Stimulated activated CD4-positive, alpha-beta T cell treated with anti-CD3 and anti-CD28 coated beads, Interleukin-4, amount 100 ng/mL, for 4 hours (primary cell): ENCODE measurements around the gene FAM25A.
"Not testable (repeated sequence)": the region's sequence is repeated elsewhere in the genome, so short reads cannot be mapped to it uniquely, and the experiment has no call there.

Source experiments
- DNase-seq, 2 experiments: peaks; one replicate each; pipeline ENCODE4 v3.0.0-alpha.2; 2020

FAM25A gene

DNA sequence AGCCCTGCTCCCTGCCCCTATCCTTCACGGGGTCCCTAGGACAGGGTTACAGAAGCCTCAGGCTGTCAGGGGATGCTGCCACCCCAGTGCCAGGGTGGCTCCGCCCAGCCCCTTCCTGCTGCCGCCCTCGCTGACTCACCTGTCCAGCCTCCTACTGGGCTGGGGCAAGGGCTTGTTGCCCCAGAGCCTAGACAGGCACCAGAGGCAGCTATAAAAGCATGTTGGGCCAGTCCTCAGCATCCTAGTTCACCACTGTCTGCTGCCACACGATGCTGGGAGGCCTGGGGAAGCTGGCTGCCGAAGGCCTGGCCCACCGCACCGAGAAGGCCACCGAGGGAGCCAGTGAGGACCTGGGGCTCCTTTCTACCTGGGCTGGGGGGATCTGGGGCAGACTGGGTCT is at the start of gene FAM25A:
FAM25A (plus strand) TSS at position 239 of the 400 bp plus-strand sequence; CDS start at position 270, 31 bp downstream.
- not testable (repeated sequence) for DNase-seq

GRCh38 chr10:86970982-86971231 is 49.2 kb upstream of the FAM25A start:
- DNase-seq = no peak

DNA sequence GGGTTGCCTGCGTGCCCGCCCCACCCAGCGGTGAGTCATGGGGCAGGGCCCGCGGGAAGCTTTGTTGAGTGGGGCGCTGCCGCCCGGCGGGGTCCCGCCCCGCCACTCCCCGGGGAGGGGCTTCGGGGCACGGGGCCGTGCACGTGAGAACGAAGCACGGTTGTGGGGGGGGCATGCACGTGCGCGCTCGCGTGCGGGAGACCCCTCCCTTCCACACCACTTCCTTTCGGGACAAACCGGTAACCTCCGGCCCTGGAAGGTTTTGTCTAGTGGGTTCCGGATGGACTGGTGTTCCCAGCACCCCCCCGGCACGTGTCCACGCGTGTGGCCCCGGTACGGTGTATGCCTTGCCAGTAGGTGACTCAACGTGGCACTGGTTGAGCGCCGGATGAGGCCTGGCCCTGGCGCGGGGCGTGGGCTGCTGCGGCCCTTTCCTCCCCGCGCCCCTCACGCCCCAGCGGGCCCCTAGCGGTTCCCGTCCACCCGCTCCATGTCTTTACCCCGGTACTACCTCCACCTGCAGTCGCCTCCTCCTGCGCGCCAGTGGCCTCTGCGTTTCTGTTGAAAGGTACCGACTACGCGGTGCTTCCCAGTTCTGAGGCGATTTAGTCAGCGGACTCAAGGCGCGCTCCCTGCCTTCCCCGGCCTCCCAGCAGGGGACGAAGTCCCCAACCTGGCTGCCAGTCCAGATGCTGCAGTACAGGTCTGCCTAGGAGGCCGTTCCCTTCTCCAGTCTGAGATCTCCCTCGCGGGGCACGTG is 48.7 kb upstream of the FAM25A start:
- DNase-seq = peak; percentile 88 to 89

DNA sequence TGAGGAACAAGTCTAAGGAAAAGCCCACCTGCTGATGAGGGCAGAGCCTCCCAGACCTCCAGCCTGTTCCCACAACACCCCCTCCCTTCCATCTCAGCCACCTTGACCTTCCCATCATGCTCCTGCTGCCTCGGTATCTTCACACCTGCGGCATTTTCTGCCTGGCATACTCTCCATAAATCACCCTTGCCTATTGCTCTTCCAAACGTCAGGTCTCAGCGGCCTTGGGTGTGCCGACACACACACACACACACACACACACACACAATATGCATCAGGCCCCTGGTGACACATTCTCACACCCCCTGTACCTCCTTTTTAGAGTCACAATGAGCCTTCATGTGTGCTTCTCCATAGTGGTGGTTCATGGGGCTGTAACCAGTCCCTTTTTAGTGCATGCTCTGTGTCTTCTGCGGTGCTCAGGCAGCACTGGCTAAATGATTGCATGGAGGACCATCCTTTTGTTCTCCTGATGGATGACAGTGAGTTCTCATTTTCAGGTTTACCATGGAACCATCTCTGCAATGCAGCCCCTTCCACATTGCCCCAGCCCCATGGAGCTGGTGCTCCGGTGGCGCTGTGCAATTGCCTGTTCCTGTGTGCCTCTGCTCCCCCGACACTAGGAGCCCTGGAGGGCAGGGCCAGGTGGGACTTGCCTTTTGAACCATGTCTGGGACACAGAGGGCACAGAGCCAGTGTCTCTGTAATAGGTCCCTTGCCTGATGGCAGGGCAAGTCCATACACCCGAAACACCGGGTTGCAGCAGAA is 47.3 kb upstream of the FAM25A start:
- no peak for DNase-seq

DNA sequence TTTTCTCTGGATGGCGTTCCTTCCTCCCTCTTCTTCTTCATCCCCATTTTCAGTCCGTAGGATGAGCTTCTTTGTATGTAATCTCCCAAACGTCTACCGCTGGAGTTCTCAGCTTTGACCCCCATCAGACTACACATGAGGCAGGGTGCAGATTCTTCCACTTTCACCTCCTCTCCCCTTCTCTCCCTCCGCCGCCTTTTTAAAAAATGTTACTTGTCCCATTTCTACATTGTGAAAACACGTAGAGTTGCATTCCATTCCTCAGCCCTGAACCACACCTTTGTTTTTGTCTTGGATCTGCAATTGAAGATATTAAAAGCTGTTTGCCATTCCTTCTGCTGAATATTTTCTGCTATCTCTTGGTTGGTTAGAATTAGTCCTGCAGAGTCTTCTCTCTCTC is 45.6 kb upstream of the FAM25A start:
- no peak for DNase-seq

- DNase-seq = no peak
Observed at GRCh38 chr10:86976362-86977056, 43.6 kb upstream of the FAM25A start.

GRCh38 chr10:86978457-86978856 is 41.6 kb upstream of the FAM25A start:
- DNase-seq = not testable (repeated sequence)

- DNase-seq = no peak
Observed at GRCh38 chr10:86979296-86979818, 40.7 kb upstream of the FAM25A start.

- no peak for DNase-seq
Observed at GRCh38 chr10:86979977-86980448, 40.1 kb upstream of the FAM25A start.

- not testable (repeated sequence) for DNase-seq
Observed at GRCh38 chr10:86981020-86981419, 39.1 kb upstream of the FAM25A start.

GRCh38 chr10:86981716-86982115 is 38.4 kb upstream of the FAM25A start:
- DNase-seq = no peak

GRCh38 chr10:86984498-86984897 is 35.6 kb upstream of the FAM25A start:
- not testable (repeated sequence) for DNase-seq

DNA sequence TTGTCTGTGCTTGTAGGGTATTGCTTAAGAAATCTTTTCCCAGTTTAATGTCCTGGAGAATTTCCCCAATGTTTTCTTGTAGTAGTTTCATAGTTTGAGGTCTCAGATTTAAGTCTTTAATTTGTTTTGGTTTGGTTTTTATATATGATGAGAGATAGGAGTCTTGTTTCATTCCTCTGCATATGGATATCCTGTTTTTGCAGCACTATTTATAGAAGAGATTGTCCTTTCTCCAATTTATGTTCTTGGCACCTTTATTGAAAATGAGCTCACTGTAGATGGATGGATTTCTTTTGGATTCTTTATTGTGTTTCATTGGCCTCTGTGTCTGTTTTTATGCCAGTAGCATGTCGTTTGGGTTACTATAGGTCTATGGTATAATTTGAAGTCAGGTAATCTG is 31.6 kb upstream of the FAM25A start:
- DNase-seq = no peak

DNA sequence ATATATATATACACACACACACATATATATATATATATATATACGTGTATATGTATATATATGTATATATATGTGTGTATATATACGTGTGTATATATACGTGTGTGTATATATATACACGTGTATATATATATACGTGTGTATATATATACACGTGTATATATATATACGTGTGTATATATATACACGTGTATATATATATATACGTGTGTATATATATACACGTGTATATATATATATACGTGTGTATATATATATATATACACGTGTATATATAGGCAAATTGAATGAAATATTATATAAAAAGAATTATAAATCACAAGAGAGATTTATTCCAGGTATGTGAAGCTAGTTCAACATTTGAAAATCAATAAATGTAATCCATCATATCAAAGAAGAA is 28.7 kb upstream of the FAM25A start:
- not testable (repeated sequence) for DNase-seq

GRCh38 chr10:86992456-86992855 is 27.6 kb upstream of the FAM25A start:
- no peak for DNase-seq

- no peak for DNase-seq
Observed at GRCh38 chr10:86992929-86993328, 27.2 kb upstream of the FAM25A start.

DNA sequence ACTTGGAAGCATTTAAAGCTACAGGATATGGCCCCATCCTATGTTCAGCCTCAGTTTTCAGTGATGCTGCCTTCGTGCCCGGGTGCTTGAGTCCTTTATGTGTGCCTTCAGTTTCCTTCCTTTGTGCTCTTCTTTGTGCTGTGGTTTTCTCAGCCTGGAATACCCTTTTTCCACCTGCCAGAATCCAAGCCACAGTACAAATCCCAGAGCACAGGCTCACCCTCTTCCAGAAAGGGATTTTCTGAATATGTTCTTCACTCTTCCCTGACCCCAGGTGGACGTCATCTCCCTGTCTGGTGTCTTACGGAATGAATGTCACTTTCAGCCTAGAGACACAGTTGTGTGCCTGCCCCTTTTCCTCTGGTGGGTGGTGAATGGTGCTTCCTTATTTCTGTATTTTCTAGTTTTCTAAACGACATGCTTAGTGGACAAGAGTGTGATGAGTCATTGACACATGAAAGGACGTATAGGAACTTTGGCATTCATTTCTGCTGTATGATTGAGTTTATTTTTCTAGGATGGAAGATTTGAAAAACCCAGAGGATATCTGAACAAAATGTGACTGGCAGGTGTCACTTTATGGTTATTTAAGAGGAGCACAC is 20.2 kb upstream of the FAM25A start:
- not testable (repeated sequence) for DNase-seq

GRCh38 chr10:87000491-87000890 is 19.6 kb upstream of the FAM25A start:
- no peak for DNase-seq

DNA sequence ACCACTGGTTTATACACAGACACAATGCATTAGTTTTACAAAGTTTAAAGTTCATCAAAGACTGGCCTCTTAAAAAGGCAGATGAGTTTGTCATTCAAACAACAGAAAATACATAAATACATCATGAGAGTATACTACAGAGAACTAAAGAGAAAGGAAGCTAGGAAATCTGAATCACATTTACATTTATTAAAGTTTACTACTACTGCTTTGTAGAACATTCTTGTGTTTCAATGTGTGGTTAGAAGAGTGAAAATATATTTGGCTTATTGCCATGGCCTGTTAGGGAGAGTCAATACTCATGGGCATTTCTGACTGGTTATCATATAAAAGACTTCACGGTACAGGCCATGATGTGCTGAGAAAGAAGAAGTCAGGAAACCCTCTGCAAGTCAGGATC is 13.0 kb upstream of the FAM25A start:
- DNase-seq = not testable (repeated sequence)

- DNase-seq = not testable (repeated sequence)
Observed at GRCh38 chr10:87007674-87008073, 12.4 kb upstream of the FAM25A start.

- DNase-seq = not testable (repeated sequence)
Observed at GRCh38 chr10:87008303-87008702, 11.8 kb upstream of the FAM25A start.

DNA sequence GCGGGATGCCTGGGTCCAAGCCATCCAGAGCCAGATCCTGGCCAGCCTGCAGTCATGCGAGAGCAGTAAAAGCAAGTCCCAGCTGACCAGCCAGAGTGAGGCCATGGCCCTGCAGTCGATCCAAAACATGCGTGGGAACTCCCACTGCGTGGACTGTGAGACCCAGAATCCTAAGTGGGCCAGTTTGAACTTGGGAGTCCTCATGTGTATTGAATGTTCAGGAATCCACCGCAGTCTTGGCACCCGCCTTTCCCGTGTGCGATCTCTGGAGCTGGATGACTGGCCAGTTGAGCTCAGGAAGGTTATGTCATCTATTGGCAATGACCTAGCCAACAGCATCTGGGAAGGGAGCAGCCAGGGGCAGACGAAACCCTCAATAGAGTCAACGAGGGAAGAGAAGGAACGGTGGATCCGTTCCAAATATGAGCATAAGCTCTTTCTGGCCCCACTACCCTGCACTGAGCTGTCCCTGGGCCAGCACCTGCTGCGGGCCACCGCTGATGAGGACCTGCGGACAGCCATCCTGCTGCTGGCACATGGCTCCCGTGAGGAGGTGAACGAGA is 10.9 kb upstream of the FAM25A start:
- not testable (repeated sequence) for DNase-seq

DNA sequence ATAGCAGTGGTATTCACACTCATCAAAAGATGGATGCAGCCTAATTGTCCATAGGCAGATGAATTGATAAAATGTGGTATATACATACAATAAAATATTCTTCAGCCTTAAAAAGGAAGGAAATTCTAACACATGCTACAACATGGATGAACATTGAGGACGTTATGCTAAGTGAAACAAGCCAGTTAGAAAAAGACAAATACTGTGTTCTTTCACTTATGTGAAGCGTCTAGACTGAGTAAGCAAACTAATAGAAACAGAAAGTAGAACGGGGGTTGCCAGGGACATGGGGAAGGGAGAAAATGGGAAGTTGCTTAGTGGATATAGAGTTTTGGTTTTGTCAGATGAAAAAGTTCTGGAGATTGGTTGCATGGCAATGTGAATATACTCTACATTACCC is 6.6 kb upstream of the FAM25A start:
- not testable (repeated sequence) for DNase-seq
